BJ (cell line): ENCODE results near the gene SEC14L2. TPM values are rescaled to one million over a fixed set of nuclear protein-coding genes. Genes with fewer than 3 reads are reported as not detected.

Source experiments
- CTCF ChIA-PET: fragments of 350-600 bp; formaldehyde crosslinking; extraction: SDS; loops from one replicate; lab custom pipeline; 2021; ENCODE audit warnings: antibody characterized with exemption, inconsistent platforms; lab: Yijun Ruan, JAX
- POLR2A ChIA-PET: fragments of 300-600 bp; sonication (Branson Sonifier 250); formaldehyde crosslinking; extraction: SDS; loops from one replicate; lab custom pipeline; 2021; ENCODE audit warnings: antibody characterized with exemption; lab: Charles Lee
- DNase-seq: peaks from one replicate; pipeline ENCODE4 v3.0.0-alpha.2; 2011; ENCODE audit warnings: low read depth
- H3K27me3 ChIP-seq: 2 replicates; pipeline ENCODE4 v1.6.0; 2011; ENCODE audit warnings: low read length; ENCODE audit not compliant: control insufficient read depth, insufficient read depth
- H3K36me3 ChIP-seq: 2 replicates; pipeline ENCODE4 v1.5.1; 2011; ENCODE audit warnings: low read length; ENCODE audit not compliant: control insufficient read depth, insufficient read depth
- H3K4me3 ChIP-seq: 2 replicates; pipeline ENCODE4 v1.5.1; 2011; ENCODE audit warnings: low read depth, mild to moderate bottlenecking, control low read depth, low read length
- CTCF ChIP-seq: IDR thresholded peaks from 2 replicates; pipeline ENCODE4 v1.5.1; 2011; ENCODE audit warnings: low read depth, mild to moderate bottlenecking, control low read depth, inconsistent platforms, low read length, moderate library complexity; ENCODE audit not compliant: insufficient read depth
- polyA plus RNA-seq: library from polyadenylated mRNA; depleted of rRNA; stranded (reverse); fragments of >200 nt; gene quantifications from 2 replicates; pipeline ENCODE4 v1.2.3, GENCODE V29; 2011

SEC14L2 gene
- polyA plus RNA-seq, 1 experiment = 20.1 TPM

- Histone ChIP-seq H3K4me3 (no peak overlapping the region), H3K36me3 (no peaks in the 10 kb centered on the region), H3K27me3 (peaks cover 1% of the 10 kb centered on the region; the same call in 1 of the 2 replicates)
- CTCF ChIA-PET = interaction anchor here (0.6 to 1.2 kb wide), 2 partner anchors 8 to 45 kb away, joined by 3 read pairs; no protein-coding TSS in a partner anchor
- no peak for DNase-seq
- POLR2A ChIA-PET = no interaction called here
- TF ChIP-seq CTCF = no peak
Observed at GRCh38 chr22:30453731-30454510, 57.1 kb downstream of the SEC14L2 start.

- DNase-seq = no peak
- ChIA-PET POLR2A (no interaction called here), CTCF (no interaction called here)
- Histone ChIP-seq H3K4me3 (no peak overlapping the region), H3K36me3 (no peaks in the 10 kb centered on the region), H3K27me3 (peaks cover 1% of the 10 kb centered on the region; the same call in 1 of the 2 replicates)
- TF ChIP-seq CTCF = no peak
Observed at GRCh38 chr22:30455075-30455840, 58.4 kb downstream of the SEC14L2 start.

GRCh38 chr22:30457981-30458380 is 61.2 kb downstream of the SEC14L2 start:
- no peaks in the 10 kb centered on the region for H3K36me3 ChIP-seq
- no peak overlapping the region for H3K4me3 ChIP-seq
- no peak for DNase-seq
- POLR2A ChIA-PET = no interaction called here
- CTCF ChIA-PET = interaction anchor here (1.2 kb wide), 2 partner anchors 24 to 28 kb away, joined by 3 to 4 read pairs; no protein-coding TSS in a partner anchor
- TF ChIP-seq CTCF = no peak
- no peaks in the 10 kb centered on the region; the same call in 1 of the 2 replicates for H3K27me3 ChIP-seq

GRCh38 chr22:30459181-30460052 is 62.6 kb downstream of the SEC14L2 start:
- Histone ChIP-seq H3K27me3 (no peaks in the 10 kb centered on the region; the same call in 1 of the 2 replicates), H3K36me3 (no peaks in the 10 kb centered on the region), H3K4me3 (no peak overlapping the region)
- ChIA-PET POLR2A (no interaction called here), CTCF (interaction anchor here (0.9 to 1.6 kb wide), 4 partner anchors 9 to 27 kb away, joined by 3 to 5 read pairs (median 4); no protein-coding TSS in a partner anchor)
- DNase-seq = no peak
- no peak for TF ChIP-seq CTCF
